ENCODE results near the gene PHF12.
A peak's percentile ranks its signal among the peaks of the same experiment; 100 is the strongest.
"Not testable (repeated sequence)": the region's sequence is repeated elsewhere in the genome, so short reads cannot be mapped to it uniquely, and the experiment has no call there.

The PHF12 gene

DNA sequence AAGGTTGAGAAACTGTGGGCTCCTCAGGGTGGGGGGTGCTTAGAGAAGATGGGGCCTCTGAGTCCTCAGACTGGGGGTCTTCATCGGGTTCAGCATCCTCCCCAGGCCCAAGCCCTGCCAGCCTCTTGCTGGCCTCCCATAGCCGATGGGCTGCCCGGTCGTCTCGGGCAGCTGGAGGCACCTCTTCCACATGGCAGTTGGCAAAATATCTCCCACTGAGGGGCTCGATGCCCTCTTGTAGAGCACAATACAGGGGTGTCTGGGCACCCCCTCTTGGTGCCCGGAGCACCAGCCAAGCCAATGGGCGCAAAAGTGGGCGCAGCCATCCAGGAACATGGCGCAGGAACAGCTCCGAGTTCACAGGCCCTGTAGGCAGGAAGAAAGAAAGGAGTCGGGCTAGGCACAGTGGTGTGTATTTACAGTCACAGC is 52.8 kb downstream of the PHF12 start:
- Mint-ChIP-seq H3K36me3 (peaks cover 33% of the 10 kb centered on the region), H3K9me3 (no peaks in the 10 kb centered on the region), H3K27me3 (no peaks in the 10 kb centered on the region), H3K4me1 (peaks cover 77% of the 10 kb centered on the region), H3K4me3 (peak overlapping the region; percentile 91), H3K27ac (peak overlapping the region; percentile 96)
- ATAC-seq: no peak

DNA sequence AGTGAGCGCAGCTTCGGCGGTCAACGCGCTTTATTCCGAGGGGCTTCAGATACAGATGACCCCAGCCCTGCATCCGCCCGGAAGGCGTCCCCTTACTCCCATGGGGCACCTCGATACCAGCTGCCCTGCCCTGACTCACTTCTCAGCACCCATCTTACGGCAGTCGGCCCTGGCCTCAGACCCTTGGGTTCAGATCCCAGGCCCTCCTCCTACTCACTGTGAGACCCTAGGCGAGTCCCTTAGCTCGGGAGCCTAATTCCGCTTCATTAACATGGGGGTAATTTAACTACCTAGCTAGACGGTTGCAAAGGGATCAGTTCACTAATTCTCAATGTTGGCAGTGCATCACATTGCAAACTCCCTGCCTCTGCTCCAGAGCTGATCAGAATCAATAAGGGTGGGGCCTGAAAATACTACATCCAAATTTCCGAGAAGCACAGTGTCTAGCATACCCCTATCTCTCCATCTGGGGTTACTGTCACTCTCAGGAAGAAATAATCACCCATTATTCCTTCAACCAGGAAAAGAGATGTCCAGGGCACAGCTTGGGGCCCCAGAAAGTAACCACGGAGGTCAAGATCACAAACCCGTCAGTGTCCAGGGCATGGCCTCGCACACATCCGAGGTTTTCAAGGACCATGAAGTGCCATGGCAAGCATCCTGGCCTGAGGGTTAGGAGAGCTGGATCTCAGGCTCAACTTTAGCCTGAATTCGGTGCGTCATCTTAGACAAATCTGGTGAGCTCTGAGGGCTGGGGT is 53.4 kb downstream of the PHF12 start:
- Mint-ChIP-seq H3K27ac (peak overlapping the region; percentile 96), H3K36me3 (peaks cover 39% of the 10 kb centered on the region), H3K9me3 (no peaks in the 10 kb centered on the region), H3K27me3 (no peaks in the 10 kb centered on the region), H3K4me1 (peaks cover 77% of the 10 kb centered on the region), H3K4me3 (peak overlapping the region; percentile 91)
- peak; percentile 55 for ATAC-seq

DNA sequence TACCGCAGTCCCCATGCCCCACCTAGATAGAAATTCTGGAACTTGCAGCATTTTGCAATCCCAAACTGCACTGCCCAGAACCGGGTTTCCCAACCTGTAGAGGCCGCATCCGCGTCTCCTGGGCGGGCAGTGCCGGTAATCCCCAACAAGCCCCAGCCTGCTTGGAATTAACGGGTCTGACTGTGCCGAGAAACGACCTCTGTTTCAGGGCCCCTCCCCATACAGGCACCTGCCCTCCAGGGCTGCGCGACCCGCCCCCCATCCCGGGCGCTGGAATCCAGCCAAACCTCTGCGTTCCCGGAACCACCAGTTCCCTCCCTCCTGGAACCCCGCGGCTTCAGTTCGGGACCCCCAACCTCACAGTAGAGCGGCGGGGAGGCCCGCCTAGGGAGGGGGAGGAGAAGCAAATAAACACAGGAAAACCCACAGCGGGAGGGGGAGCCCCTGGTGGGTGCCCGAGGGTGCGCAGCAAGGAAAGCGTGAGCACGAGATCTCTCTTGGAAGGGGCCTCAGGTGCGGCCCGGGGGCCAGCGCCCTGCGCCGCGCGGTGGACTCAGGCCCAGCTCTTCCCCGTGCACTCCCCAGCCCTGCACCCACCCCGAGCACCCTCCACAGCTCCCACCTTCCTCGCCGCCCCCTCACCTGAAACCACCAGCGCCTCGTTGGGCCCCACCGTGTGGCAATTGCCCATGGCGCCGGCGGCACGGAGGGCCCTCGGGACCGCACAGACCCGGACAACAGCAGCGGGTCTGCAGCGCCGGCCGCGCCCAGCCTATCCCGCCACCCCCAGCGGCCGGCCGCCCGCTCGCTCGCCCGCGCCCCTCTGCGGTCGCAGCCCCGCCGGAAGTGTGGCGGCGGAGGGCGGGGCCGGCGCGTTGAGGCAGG is 54.2 kb downstream of the PHF12 start, which contains the start of gene FLOT2:
TSS of gene FLOT2 (minus strand) at position 850 of the 885 bp plus-strand sequence. CDS start at position 691, 159 bp downstream.
- peak; percentile 83 for ATAC-seq
- no peaks in the 10 kb centered on the region for H3K9me3 Mint-ChIP-seq
- H3K4me3 Mint-ChIP-seq: peak within 1 kb of the TSS; percentile 91
- H3K27me3 Mint-ChIP-seq: no peaks in the 10 kb centered on the region
- H3K4me1 Mint-ChIP-seq: peaks cover 79% of the 10 kb centered on the region
- peaks cover 41% of the 10 kb centered on the region for H3K36me3 Mint-ChIP-seq
- peak within 1 kb of the TSS; percentile 96 for H3K27ac Mint-ChIP-seq

DNA sequence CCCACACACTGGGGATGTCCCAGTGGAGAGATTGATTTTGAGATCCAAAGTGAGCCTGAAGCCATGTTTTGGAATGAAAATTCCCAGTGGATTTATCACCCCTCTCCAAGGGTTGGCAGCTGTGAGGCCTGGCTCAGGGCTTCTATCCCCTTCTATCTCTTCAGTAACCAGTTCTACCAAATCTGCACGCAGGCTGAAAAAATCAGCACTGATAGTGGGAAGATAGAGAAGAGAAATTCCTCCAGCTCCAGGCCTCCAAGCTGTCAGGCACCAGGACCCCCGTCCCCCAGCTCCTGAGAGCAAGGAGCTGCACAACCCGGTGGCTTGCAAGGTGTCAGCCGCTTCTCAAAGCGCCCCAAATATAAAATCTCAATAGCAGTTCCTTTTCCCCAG is 54.8 kb downstream of the PHF12 start:
- H3K27me3 Mint-ChIP-seq: no peaks in the 10 kb centered on the region
- peak overlapping the region; percentile 91 for H3K4me3 Mint-ChIP-seq
- H3K4me1 Mint-ChIP-seq: peaks cover 79% of the 10 kb centered on the region
- H3K27ac Mint-ChIP-seq: peak overlapping the region; percentile 96
- peaks cover 41% of the 10 kb centered on the region for H3K36me3 Mint-ChIP-seq
- no peak for ATAC-seq
- H3K9me3 Mint-ChIP-seq: no peaks in the 10 kb centered on the region

DNA sequence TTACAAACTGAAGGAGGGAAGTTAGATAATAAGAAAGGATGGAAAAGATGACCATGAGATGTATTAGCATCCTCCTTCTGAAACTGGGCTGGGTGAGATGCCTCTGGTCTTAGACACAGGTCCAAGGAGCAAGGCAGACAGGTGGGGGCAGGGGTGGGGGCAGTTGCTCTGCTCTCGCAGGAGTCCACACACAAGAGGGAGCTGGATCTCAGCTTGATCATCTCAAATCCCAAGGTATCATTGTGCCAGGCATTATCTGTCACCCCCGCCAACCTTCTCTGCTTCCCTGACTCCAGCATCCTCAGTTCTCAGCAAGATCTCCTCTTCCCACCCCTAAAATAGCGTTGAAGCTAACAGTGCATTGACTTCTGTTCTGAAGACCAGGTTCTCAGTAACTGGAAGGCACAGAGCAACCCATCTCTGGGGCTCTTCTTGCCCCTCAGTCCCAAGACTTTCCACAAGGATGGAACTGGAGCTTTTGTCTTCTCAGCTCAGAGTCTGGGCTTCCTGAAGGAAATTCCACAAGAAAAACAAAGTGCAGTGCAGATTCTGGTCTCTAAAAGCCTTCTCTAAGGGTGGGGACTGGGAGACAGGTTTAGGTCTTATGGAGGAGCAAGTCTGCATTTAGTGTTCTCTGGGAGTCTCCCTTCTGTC is 55.4 kb downstream of the PHF12 start:
- H3K27me3 Mint-ChIP-seq: no peaks in the 10 kb centered on the region
- H3K4me3 Mint-ChIP-seq: peak overlapping the region; percentile 91
- peaks cover 45% of the 10 kb centered on the region for H3K36me3 Mint-ChIP-seq
- H3K4me1 Mint-ChIP-seq: peaks cover 79% of the 10 kb centered on the region
- ATAC-seq: no peak
- peak overlapping the region; percentile 96 for H3K27ac Mint-ChIP-seq
- H3K9me3 Mint-ChIP-seq: no peaks in the 10 kb centered on the region

DNA sequence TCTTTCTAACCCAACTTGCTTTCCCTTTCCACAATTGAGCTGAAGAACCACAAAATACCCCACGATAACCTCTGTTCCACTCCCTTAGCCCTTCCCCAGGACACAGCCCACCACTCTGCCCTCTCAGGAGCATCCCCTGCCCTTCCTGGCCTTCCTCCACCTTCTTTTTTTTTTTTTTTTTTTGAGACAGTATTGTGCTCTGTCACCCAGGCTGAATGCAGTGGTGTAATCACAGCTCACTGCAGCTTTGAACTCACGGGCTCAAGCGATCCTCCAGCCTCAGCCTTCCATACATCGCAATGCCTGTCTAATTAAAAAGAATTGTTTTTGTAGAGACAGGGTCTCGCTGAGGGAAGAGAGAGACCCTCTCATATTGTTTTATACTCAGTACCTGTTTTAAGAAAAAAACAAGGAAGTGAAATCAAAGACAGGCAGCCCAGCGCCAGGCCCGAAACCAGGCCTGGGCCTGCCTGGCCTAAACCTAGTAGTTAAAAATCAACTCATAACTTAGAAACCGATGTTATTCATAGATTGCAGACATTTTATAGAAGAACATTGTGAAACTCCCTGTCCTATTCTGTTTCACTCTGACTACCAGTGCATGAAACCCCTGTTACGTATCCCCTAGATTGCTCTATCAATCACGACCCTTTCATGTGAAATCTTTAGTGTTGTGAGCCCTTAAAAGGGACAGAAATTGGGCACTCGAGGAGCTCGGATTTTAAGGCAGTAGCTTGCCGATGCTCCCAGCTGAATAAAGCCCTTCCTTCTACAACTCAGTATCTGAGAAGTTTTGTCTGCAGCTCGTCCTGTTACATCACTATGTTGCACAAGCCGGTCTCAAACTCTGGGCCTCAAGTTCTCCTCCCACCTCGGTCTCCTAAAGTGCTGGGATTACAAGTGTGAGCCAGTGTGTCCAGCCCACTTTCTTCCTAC is 57.8 kb downstream of the PHF12 start:
- not testable (repeated sequence) for ATAC-seq, H3K27me3 Mint-ChIP-seq, H3K9me3 Mint-ChIP-seq
- H3K4me3 Mint-ChIP-seq: peak overlapping the region; percentile 78
- H3K4me1 Mint-ChIP-seq: peaks cover 80% of the 10 kb centered on the region
- H3K36me3 Mint-ChIP-seq: peaks cover 30% of the 10 kb centered on the region
- H3K27ac Mint-ChIP-seq: peak overlapping the region; percentile 100

DNA sequence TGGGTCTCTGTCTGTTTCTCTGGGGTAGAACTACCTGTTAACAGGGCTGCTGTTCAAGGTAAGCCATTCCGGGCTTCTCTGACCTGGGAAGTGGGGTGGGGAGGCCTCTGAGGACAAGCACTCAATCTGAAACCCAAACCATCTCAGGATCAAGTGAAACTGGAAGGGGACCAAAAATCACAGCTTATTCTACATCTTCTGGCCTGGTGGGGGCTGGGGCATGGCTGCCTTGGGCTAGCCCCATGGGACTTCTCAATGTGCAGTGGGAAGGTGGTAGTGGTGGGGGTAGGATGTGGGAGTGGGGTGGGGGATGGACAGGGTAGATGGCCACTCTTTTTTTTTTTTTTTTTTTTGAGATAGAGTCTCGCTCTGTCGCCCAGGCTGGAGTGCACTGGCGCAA is 59.3 kb downstream of the PHF12 start:
- no peak overlapping the region for H3K4me3 Mint-ChIP-seq
- H3K9me3 Mint-ChIP-seq: no peaks in the 10 kb centered on the region
- H3K4me1 Mint-ChIP-seq: peaks cover 85% of the 10 kb centered on the region
- H3K36me3 Mint-ChIP-seq: peaks cover 38% of the 10 kb centered on the region
- H3K27me3 Mint-ChIP-seq: no peaks in the 10 kb centered on the region
- peak overlapping the region; percentile 100 for H3K27ac Mint-ChIP-seq
- no peak for ATAC-seq

DNA sequence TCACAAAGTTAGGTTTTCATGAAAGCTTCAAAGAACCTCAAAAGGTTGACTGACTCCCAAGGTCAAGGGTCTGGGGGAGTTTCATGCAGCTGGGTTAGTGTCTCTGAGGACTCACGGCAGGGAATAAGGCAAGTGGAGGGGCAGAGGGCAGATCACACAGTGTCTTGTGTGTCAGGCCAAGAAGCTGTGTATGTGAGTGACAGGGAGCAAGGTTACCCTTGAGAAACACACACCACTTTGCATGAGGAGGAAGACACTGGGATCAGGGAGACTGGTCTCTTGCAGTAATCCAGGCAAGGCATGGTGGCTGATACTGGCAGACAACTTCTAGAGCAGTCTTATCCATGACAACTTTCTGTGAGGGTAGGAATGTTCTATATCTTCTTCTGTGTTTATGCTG is 60.1 kb downstream of the PHF12 start:
- H3K4me1 Mint-ChIP-seq: peaks cover 85% of the 10 kb centered on the region
- no peaks in the 10 kb centered on the region for H3K27me3 Mint-ChIP-seq
- H3K9me3 Mint-ChIP-seq: no peaks in the 10 kb centered on the region
- H3K4me3 Mint-ChIP-seq: peak overlapping the region; percentile 56
- H3K27ac Mint-ChIP-seq: peak overlapping the region; percentile 100
- H3K36me3 Mint-ChIP-seq: peaks cover 43% of the 10 kb centered on the region
- no peak for ATAC-seq

DNA sequence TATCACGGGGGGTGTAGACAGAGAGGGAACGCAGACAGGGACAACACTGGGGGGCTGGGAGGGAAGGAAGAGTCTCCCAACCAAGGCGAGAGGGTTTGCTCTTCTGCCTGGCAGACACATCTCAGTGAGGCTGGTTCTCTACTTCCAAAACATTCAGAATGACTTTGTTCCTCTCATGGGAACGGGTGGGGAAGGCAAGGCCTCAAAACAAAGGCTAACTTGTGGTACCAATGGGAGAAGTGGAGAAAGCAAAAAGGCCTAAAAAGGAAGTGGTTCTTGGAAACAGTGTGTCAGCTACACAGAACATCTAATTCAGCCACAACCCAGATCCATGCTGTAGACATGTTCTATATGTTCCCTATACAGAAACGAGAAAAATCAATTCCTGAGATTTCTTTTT is 61.3 kb downstream of the PHF12 start:
- H3K27me3 Mint-ChIP-seq: no peaks in the 10 kb centered on the region
- peak overlapping the region; percentile 78 for H3K4me3 Mint-ChIP-seq
- peak overlapping the region; percentile 100 for H3K27ac Mint-ChIP-seq
- no peaks in the 10 kb centered on the region for H3K9me3 Mint-ChIP-seq
- peaks cover 86% of the 10 kb centered on the region for H3K4me1 Mint-ChIP-seq
- peaks cover 48% of the 10 kb centered on the region for H3K36me3 Mint-ChIP-seq
- ATAC-seq: no peak

DNA sequence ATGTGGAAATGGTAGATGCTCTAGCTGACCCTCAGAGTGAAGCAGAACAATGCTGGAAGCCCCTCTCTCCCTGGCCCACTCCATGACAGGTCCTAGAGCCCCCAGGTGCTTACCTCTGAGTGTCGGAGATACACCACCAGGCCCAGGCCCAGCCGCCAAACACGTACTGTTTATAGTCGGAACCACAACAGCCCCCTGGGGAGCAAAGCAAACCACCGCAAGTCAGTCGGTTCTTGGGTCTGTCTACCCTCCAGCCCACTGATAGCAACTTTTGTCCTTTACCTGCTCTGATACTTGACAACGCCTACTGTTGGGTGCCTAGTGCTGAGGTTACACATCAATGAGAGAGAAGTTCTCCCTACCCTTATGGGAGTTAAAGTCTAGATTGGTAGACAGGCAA is 62.5 kb downstream of the PHF12 start:
- Mint-ChIP-seq H3K27ac (peak overlapping the region; percentile 100), H3K27me3 (no peaks in the 10 kb centered on the region), H3K4me1 (peaks cover 95% of the 10 kb centered on the region), H3K36me3 (peaks cover 58% of the 10 kb centered on the region), H3K4me3 (peak overlapping the region; percentile 78), H3K9me3 (no peaks in the 10 kb centered on the region)
- peak; percentile 86 for ATAC-seq

DNA sequence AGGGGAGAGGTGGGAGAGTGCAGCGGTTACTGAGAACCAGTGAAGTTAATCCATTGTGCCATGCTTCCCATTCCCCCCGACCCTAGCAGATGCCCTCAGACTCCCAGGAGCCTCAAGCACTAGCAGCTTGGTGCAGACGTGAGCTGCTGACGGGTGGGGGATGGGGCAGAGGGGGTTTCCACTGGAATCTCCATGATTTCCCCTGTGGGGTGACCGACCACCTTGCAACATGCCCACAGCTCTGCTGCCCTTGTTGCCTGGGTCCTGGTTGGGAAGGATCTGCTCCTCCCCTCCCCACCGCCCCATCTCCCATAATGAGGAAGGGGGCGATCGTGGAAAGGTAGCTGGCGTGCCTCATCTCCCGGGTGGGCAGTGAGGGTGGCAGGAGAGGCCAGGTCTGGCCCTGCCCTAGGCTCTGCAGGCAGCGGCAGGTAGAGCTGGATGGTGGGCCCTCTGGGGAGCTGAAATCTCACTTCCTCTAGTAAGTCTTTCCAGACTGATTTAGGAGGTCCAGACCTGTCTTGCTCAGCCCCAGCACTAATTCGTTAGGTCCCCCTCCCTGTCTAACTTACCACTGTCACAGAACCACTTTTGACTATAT is 63.3 kb downstream of the PHF12 start:
- H3K4me3 Mint-ChIP-seq: peak overlapping the region; percentile 78

DNA sequence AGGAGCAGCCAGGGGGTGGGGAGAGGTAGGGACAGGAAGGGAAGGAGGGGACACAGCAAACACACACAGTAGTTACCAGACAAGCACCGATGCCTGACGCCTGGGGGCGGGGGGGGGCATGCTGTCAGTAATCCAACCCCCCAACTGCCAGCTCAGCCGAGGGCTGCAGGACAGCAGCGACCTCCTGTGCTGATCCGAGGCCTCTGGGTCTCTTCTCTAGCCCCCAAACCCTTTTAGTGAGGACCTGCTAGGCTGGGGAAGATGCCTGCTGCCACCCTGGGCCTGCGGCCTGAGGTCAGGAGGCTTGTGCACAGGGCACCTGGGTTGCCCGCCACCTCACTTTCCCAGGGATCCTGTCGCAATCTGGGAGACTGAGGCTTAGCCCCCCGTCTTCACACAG is 65.4 kb downstream of the PHF12 start:
- H3K4me3 Mint-ChIP-seq: peak overlapping the region; percentile 10
- H3K27ac Mint-ChIP-seq: peak overlapping the region; percentile 100
- H3K36me3 Mint-ChIP-seq: peaks cover 59% of the 10 kb centered on the region
- no peaks in the 10 kb centered on the region for H3K27me3 Mint-ChIP-seq
- peaks cover 75% of the 10 kb centered on the region for H3K4me1 Mint-ChIP-seq
- no peak for ATAC-seq
- no peaks in the 10 kb centered on the region for H3K9me3 Mint-ChIP-seq

More for the DNA sequence above, 63.3 kb downstream of the PHF12 start:
- Mint-ChIP-seq H3K9me3 (no peaks in the 10 kb centered on the region), H3K4me1 (peaks cover 93% of the 10 kb centered on the region), H3K27ac (peak overlapping the region; percentile 100), H3K36me3 (peaks cover 59% of the 10 kb centered on the region), H3K27me3 (no peaks in the 10 kb centered on the region)
- ATAC-seq: peak; percentile 89

DNA sequence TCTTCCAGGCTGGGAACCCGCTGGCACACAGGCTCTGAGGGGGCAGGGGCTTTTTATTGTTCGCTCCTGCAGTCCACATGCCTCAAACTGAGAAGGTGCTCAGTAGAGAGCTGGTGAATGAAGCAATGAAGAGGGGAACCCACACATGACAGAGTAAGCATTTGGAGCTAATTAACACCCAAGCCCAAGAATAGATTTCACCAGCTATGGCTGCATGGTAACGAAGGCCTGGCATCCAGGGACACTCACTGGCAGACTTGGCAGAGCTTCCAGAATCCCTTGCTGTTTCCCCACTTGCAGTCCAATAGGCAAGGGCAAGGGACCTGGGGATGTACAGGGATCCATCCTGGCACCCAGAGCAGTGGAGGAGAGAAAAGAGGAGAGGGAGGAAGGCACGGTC is 66.0 kb downstream of the PHF12 start:
- Mint-ChIP-seq H3K36me3 (peaks cover 57% of the 10 kb centered on the region), H3K27me3 (no peaks in the 10 kb centered on the region)
- no peak for ATAC-seq

More for the DNA sequence above, 66.0 kb downstream of the PHF12 start:
- H3K9me3 Mint-ChIP-seq: no peaks in the 10 kb centered on the region
- no peak overlapping the region for H3K4me3 Mint-ChIP-seq
- H3K27ac Mint-ChIP-seq: peak overlapping the region; percentile 56
- H3K4me1 Mint-ChIP-seq: peaks cover 69% of the 10 kb centered on the region
